Fibroblast of the aortic adventitia (primary cell): Measurements from ENCODE around the gene MEMO1. TPM values are rescaled to one million over a fixed set of nuclear protein-coding genes. Genes with fewer than 3 reads are reported as not detected.

Experiments
- DNase-seq: peaks from one replicate; pipeline ENCODE4 v3.0.0-alpha.2; 2010; ENCODE audit warnings: low read depth
- H3K4me3 ChIP-seq: 2 replicates; pipeline ENCODE4 v1.5.1; 2011; ENCODE audit warnings: low read depth, mild to moderate bottlenecking, control low read depth, low read length, moderate library complexity
- CTCF ChIP-seq: IDR thresholded peaks from 2 replicates; pipeline ENCODE4 v1.5.1; 2011; ENCODE audit warnings: mild to moderate bottlenecking, low read length, control low read depth, inconsistent platforms; ENCODE audit not compliant: insufficient read depth
- total RNA-seq: library from RNA; depleted of rRNA; stranded (reverse); fragments of >200 nt; gene quantifications from 2 replicates; pipeline ENCODE4 v1.2.3, GENCODE V29; 2012; ENCODE audit warnings: low replicate concordance

The MEMO1 gene
- total RNA-seq, 1 donor, result 41.2 TPM

GRCh38 chr2:31980674-31981356 lies 30.0 kb downstream of the MEMO1 start:
- no peak for TF ChIP-seq CTCF
- H3K4me3 ChIP-seq, result no peak overlapping the region
- peak; percentile 22 for DNase-seq

GRCh38 chr2:31979956-31980355 lies 30.9 kb downstream of the MEMO1 start:
- DNase-seq, result peak; percentile 48
- no peak overlapping the region for H3K4me3 ChIP-seq
- no peak for TF ChIP-seq CTCF

- no peak overlapping the region for H3K4me3 ChIP-seq
- no peak for TF ChIP-seq CTCF
- DNase-seq, result no peak
Observed at GRCh38 chr2:31979018-31979417, 31.8 kb downstream of the MEMO1 start.

- no peak for TF ChIP-seq CTCF
- DNase-seq, result no peak
- no peak overlapping the region for H3K4me3 ChIP-seq
Observed at GRCh38 chr2:31978436-31978835, 32.4 kb downstream of the MEMO1 start.

GRCh38 chr2:31973665-31974064 lies 37.1 kb downstream of the MEMO1 start:
- TF ChIP-seq CTCF, result no peak
- H3K4me3 ChIP-seq, result no peak overlapping the region
- no peak for DNase-seq

GRCh38 chr2:31972059-31972458 lies 38.7 kb downstream of the MEMO1 start:
- no peak for TF ChIP-seq CTCF
- H3K4me3 ChIP-seq, result no peak overlapping the region
- DNase-seq, result no peak

GRCh38 chr2:31969178-31969577 lies 41.6 kb downstream of the MEMO1 start:
- H3K4me3 ChIP-seq, result no peak overlapping the region
- DNase-seq, result no peak
- no peak for TF ChIP-seq CTCF
